Measurements from ENCODE around the gene USO1.
"Not testable (repeated sequence)": the region's sequence is repeated elsewhere in the genome, so short reads cannot be mapped to it uniquely, and the experiment has no call there.

USO1 gene

DNA sequence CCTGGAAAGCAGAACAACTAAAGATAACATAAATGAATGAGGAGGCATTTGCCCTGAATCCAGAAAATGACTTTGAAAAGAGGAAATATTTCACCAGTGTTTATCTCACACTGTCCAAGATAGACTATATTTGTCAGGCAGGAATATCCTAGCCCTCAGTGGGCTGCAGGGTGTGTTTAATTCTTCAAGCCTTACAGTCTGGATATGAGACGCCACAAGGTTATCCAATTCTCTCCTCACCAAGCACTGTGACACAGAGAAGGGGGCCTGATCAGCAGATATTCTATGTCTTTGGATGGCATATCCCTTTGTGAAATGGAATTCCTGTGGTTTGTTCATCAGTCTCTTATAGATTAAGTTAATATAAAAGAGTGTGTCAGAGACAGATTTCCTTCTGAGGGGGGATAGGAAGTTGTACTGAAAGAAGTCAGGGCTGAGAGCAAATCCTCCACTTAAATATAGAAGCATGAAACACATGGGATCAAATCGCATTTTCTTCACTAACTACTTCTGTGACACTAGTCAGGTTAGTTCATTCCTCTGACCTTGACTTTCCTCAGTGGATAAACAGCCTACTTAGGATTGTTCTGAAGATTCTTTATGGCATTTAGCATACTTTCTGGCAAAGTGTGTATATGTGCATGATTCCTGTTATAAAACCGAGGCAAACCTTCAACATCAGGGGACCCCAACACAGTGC is 44.4 kb upstream of the USO1 start:
- DNase-seq (ENCODE audit: extremely low read depth, insufficient read length): no peak
- Histone ChIP-seq H3K36me3 (ENCODE audit: control insufficient read depth, insufficient read depth, low read length) (no peaks in the 10 kb centered on the region), H3K27me3 (replicated peaks; ENCODE audit: control insufficient read depth, insufficient read depth, low read length) (no peaks in the 10 kb centered on the region), H3K4me3 (replicated peaks; ENCODE audit: low read depth, low read length) (no peak overlapping the region)
- TF ChIP-seq, protein P1, sequence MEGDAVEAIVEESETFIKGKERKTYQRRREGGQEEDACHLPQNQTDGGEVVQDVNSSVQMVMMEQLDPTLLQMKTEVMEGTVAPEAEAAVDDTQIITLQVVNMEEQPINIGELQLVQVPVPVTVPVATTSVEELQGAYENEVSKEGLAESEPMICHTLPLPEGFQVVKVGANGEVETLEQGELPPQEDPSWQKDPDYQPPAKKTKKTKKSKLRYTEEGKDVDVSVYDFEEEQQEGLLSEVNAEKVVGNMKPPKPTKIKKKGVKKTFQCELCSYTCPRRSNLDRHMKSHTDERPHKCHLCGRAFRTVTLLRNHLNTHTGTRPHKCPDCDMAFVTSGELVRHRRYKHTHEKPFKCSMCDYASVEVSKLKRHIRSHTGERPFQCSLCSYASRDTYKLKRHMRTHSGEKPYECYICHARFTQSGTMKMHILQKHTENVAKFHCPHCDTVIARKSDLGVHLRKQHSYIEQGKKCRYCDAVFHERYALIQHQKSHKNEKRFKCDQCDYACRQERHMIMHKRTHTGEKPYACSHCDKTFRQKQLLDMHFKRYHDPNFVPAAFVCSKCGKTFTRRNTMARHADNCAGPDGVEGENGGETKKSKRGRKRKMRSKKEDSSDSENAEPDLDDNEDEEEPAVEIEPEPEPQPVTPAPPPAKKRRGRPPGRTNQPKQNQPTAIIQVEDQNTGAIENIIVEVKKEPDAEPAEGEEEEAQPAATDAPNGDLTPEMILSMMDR (IDR thresholded peaks at IDR 0.05; ENCODE audit: insufficient read depth, low read length, poor library complexity, severe bottlenecking): no peak

DNA sequence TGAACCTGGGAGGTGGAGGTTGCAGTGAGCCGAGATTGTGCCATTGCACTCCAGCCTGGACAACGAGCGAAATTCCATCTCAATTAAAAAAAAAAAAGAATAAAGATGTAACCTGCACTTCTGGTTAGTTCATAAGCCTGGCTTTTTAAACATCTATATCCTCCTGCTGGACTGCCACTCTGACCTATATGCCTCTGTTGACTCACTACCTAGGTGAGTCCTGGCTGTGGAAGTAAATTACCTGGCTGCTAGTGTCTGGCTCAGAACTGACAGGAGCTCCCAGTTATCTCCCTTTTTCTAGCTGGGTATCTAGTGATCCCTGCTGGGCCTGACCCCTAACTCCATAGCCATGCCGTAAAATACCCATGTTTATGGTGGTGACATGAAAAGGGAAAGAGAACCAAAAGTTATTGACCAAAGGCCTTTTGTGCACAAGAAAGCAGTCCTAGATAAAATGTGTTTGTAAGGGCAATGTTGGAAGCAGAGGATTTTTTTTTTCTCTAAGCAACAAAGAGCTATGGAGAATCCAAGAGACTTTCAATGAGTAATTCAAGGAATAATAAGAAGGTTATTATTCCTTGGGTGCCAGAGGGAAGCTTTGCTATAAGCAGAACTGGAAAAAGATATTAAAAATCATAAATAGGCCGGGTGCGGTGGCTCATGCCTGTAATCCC is 40.8 kb upstream of the USO1 start:
- DNase-seq (ENCODE audit: extremely low read depth, insufficient read length): no peak

DNA sequence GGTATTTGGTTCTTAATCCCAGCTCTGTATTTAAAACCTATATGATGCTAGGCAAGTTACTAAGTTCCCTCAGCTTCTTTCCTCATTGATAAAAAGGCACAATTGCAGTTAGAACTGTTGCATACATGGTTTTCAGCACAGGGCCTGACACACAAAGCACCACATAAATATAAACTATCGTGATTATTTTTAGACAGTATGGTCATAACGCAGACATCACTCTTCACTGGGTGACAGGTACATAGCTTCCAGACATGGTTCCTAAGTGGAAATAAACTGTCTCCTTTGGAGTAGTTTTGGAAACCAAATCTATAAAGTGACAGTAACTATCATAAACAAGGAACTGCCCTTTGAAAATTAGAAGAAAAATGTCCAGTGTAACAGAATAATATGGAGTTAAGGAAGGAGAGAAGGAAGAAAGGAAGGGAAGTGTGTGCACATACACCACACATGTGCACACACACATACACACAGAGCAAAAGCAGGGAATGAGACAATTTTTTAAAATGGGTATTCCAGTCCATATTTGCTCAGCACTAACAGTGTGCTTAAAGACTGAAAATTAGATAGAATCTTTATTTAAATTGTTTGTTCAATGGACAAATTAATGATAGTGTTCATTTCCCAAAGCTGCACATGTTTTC is 38.7 kb upstream of the USO1 start:
- Histone ChIP-seq H3K36me3 (ENCODE audit: control insufficient read depth, insufficient read depth, low read length) (no peaks in the 10 kb centered on the region; the same call in 1 of the 2 replicates), H3K4me3 (replicated peaks; ENCODE audit: low read depth, low read length) (no peak overlapping the region), H3K27me3 (replicated peaks; ENCODE audit: control insufficient read depth, insufficient read depth, low read length) (no peaks in the 10 kb centered on the region)
- DNase-seq (ENCODE audit: extremely low read depth, insufficient read length): no peak
- TF ChIP-seq, protein P1 (IDR thresholded peaks at IDR 0.05; ENCODE audit: insufficient read depth, low read length, poor library complexity, severe bottlenecking): no peak

More for the DNA sequence above, 40.8 kb upstream of the USO1 start:
- Histone ChIP-seq H3K36me3 (ENCODE audit: control insufficient read depth, insufficient read depth, low read length) (no peaks in the 10 kb centered on the region; the same call in 1 of the 2 replicates), H3K4me3 (replicated peaks; ENCODE audit: low read depth, low read length) (no peak overlapping the region), H3K27me3 (replicated peaks; ENCODE audit: control insufficient read depth, insufficient read depth, low read length) (no peaks in the 10 kb centered on the region)
- TF ChIP-seq, protein P1 (IDR thresholded peaks at IDR 0.05; ENCODE audit: insufficient read depth, low read length, poor library complexity, severe bottlenecking): no peak

DNA sequence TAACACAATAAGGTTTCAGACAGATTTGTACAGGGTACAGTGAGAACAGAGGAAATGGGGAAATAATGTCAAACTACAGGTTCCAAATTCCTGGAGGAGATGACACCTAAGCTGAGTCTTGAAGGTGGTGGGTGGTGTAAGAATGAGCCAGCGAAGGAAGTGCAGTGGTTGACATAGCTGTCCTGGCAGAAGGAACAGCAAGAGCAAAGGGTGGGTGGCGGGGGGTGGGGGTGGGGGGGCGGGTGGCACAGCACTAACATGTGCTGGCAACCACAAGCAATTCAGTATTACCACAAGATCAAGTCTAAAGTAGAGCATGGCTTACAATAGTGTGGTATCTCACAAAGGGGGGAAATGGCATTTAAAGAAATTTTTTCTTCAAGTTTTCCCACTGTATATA is 38.0 kb upstream of the USO1 start:
- Histone ChIP-seq H3K4me3 (replicated peaks; ENCODE audit: low read depth, low read length) (no peak overlapping the region), H3K27me3 (replicated peaks; ENCODE audit: control insufficient read depth, insufficient read depth, low read length) (no peaks in the 10 kb centered on the region), H3K36me3 (ENCODE audit: control insufficient read depth, insufficient read depth, low read length) (no peaks in the 10 kb centered on the region; the same call in 1 of the 2 replicates)
- no peak for DNase-seq (ENCODE audit: extremely low read depth, insufficient read length)
- TF ChIP-seq, protein P1 (IDR thresholded peaks at IDR 0.05; ENCODE audit: insufficient read depth, low read length, poor library complexity, severe bottlenecking): no peak

DNA sequence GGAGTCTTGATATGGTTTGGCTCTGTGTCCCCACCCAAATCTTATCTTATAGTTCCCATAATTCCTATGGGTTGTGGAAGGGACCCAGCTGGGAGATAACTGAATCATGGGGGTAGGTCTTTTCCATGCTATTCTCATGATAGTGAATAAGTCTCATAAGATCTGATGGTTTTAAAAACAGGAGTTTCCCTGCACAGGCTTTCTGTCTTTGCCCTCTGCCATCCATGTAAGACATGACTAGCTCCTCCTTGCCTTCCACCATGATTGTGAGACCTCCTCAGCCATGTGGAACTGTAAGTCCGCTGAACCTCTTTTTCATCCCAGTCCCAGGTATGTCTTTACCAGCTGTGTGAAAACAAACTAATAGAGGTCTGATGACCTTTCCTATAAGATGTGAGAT is 37.3 kb upstream of the USO1 start:
- H3K4me3 ChIP-seq (replicated peaks; ENCODE audit: low read depth, low read length); H3K27me3 ChIP-seq (replicated peaks; ENCODE audit: control insufficient read depth, insufficient read depth, low read length); DNase-seq (ENCODE audit: extremely low read depth, insufficient read length); H3K36me3 ChIP-seq (ENCODE audit: control insufficient read depth, insufficient read depth, low read length): not testable (repeated sequence)

DNA sequence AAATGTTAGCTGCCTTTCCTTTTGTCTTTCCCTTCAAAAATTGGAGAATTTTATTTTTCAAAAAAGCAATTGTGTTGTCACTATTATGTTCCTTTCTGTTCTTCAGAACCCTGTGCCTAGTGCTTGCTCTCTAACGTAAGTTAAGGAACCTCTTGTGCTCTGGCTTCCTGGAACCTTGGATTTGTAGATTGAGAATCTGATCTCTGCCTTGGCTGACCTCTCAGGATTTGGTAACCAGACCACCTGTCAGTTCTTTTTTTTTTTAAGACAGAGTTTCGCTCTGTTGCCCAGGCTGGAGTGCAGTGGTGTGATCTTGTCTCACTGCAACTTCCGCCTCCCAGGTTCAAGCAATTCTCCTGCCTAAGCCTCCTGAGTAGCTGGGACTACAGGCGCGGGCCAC is 32.3 kb upstream of the USO1 start:
- not testable (repeated sequence) for DNase-seq (ENCODE audit: extremely low read depth, insufficient read length); H3K36me3 ChIP-seq (ENCODE audit: control insufficient read depth, insufficient read depth, low read length)

More for the DNA sequence above, 32.3 kb upstream of the USO1 start:
- H3K4me3 ChIP-seq (replicated peaks; ENCODE audit: low read depth, low read length); H3K27me3 ChIP-seq (replicated peaks; ENCODE audit: control insufficient read depth, insufficient read depth, low read length): not testable (repeated sequence)
